SK-N-SH (cell line): ENCODE results near the gene COL4A4. TPM values are rescaled to one million over a fixed set of nuclear protein-coding genes. Genes with fewer than 3 reads are reported as not detected.

Source experiments
- CTCF ChIA-PET: fragments of 300-600, 350-600 bp; formaldehyde crosslinking; extraction: SDS; loops from one replicate; lab custom pipeline; 2021; lab: Yijun Ruan, JAX
- POLR2A ChIA-PET: fragments of 350-600 bp; sonication (Branson Sonifier 250); formaldehyde crosslinking; extraction: SDS; loops from one replicate; lab custom pipeline; 2020; ENCODE audit warnings: antibody characterized with exemption, inconsistent platforms; lab: Yijun Ruan, JAX
- DNase-seq: peaks from one replicate; pipeline ENCODE4 v3.0.0; 2012
- H2AFZ ChIP-seq: fragments of 200-600 bp; sonication (generic); 2 replicates; pipeline ENCODE4 v1.8.1; 2016; ENCODE audit warnings: antibody characterized with exemption, mild to moderate bottlenecking, low read depth
- H3F3A ChIP-seq: fragments of 200-600 bp; sonication (generic); replicated peaks from 2 replicates; pipeline ENCODE3; 2016; ENCODE audit warnings: antibody characterized with exemption, mild to moderate bottlenecking; ENCODE audit not compliant: insufficient read depth
- H3K27ac ChIP-seq, 2 experiments: fragments of 200-500 bp in 1 of 2; fragments of 200-600 bp in 1 of 2; sonication (Bioruptor generic) in 1 of 2; sonication (generic), shearing (Covaris generic) in 1 of 2; 2 replicates each; pipeline versions ENCODE4 v1.5.1 to v1.6.1; 2014 to 2016; ENCODE audit warnings: low read depth in 2 of 2, inconsistent platforms in 1 of 2, low read length in 1 of 2, mild to moderate bottlenecking in 1 of 2, mixed read lengths in 1 of 2
- H3K27me3 ChIP-seq: fragments of 200-600 bp; sonication (generic), shearing (Covaris generic); 2 replicates; pipeline ENCODE4 v1.6.1; 2016; ENCODE audit warnings: mixed run types; ENCODE audit not compliant: insufficient read depth
- H3K36me3 ChIP-seq, 2 experiments: fragments of 200-500 bp in 1 of 2; fragments of 200-600 bp in 1 of 2; sonication (Bioruptor generic) in 1 of 2; sonication (generic) in 1 of 2; replicated peaks in 1 of 2; 2 replicates each; pipeline versions ENCODE3 to v1.5.1; 2014 to 2016; ENCODE audit warnings: low read length in 1 of 2, mild to moderate bottlenecking in 1 of 2; ENCODE audit not compliant: insufficient read depth in 2 of 2, control insufficient read depth in 1 of 2
- H3K4me1 ChIP-seq, 2 experiments: fragments of 200-500 bp in 1 of 2; fragments of 200-600 bp in 1 of 2; sonication (Bioruptor generic) in 1 of 2; sonication (generic), shearing (Covaris generic) in 1 of 2; 2 replicates each; pipeline versions ENCODE4 v1.5.1 to v1.6.1; 2014 to 2016; ENCODE audit warnings: low read depth in 1 of 2, low read length in 1 of 2, mixed run types in 1 of 2; ENCODE audit not compliant: insufficient read depth in 2 of 2, control insufficient read depth in 1 of 2
- H3K4me2 ChIP-seq: fragments of 200-600 bp; sonication (generic), shearing (Covaris generic); 2 replicates; pipeline ENCODE4 v1.6.1; 2017; ENCODE audit warnings: mixed run types
- H3K4me3 ChIP-seq, 2 experiments: fragments of 200-500 bp in 1 of 2; fragments of 200-600 bp in 1 of 2; sonication (Bioruptor generic) in 1 of 2; sonication (generic), shearing (Covaris generic) in 1 of 2; 2 replicates each; pipeline versions ENCODE4 v1.5.1 to v1.8.1; 2014 to 2016; ENCODE audit warnings: low read depth in 2 of 2, inconsistent platforms in 1 of 2, low read length in 1 of 2, mild to moderate bottlenecking in 1 of 2, mixed read lengths in 1 of 2, moderate library complexity in 1 of 2
- H3K79me2 ChIP-seq: fragments of 200-600 bp; sonication (generic); 2 replicates; pipeline ENCODE4 v1.8.1; 2017; ENCODE audit warnings: mild to moderate bottlenecking; ENCODE audit not compliant: insufficient read depth
- H3K9ac ChIP-seq: fragments of 200-600 bp; sonication (generic); 2 replicates; pipeline ENCODE4 v1.6.1; 2017; ENCODE audit warnings: mixed run types
- H3K9me2 ChIP-seq: fragments of 200-600 bp; sonication (generic); 2 replicates; pipeline ENCODE4 v1.6.1; 2017; ENCODE audit warnings: mixed run types
- H3K9me3 ChIP-seq: fragments of 200-600 bp; sonication (generic); 2 replicates; pipeline ENCODE4 v1.6.1; 2017; ENCODE audit warnings: mixed run types, mild to moderate bottlenecking, moderate library complexity
- H4K20me1 ChIP-seq: fragments of 200-600 bp; sonication (generic); 2 replicates; pipeline ENCODE4 v1.6.1; 2017; ENCODE audit warnings: mild to moderate bottlenecking, mixed run types; ENCODE audit not compliant: insufficient read depth
- CHD2 ChIP-seq: fragments of 150-350 bp; IDR thresholded peaks from 2 replicates; pipeline ENCODE4 v1.6.1; 2018; ENCODE audit warnings: low read length; ENCODE audit not compliant: partially characterized antibody
- ELF1 ChIP-seq: IDR thresholded peaks from 2 replicates; pipeline ENCODE4 v1.4.0; 2012
- EP300 ChIP-seq, 2 experiments: IDR thresholded peaks; 2 replicates each; pipeline versions ENCODE4 v1.4.0 to v1.6.1; 2012; ENCODE audit warnings: borderline replicate concordance in 1 of 2, low read depth in 1 of 2, low read length in 1 of 2
- EZH2phosphoT487 ChIP-seq: fragments of 200-600 bp; sonication (generic); IDR thresholded peaks from 2 replicates; pipeline ENCODE4 v1.6.1; 2017; ENCODE audit warnings: low read depth, mixed run types, mild to moderate bottlenecking, antibody characterized with exemption, moderate library complexity, borderline replicate concordance
- GABPA ChIP-seq: IDR thresholded peaks from 2 replicates; pipeline ENCODE4 v1.4.0; 2012; ENCODE audit warnings: low read depth, mild to moderate bottlenecking
- GATA2 ChIP-seq: sonication (generic); formaldehyde crosslinking; IDR thresholded peaks from 2 replicates; pipeline ENCODE4 v1.5.0; 2020; ENCODE audit warnings: mild to moderate bottlenecking, missing genetic modification reagents
- IRF3 ChIP-seq: fragments of 150-350 bp; IDR thresholded peaks from 2 replicates; pipeline ENCODE4 v1.6.1; 2016; ENCODE audit warnings: mild to moderate bottlenecking, low read depth, low read length
- JUND ChIP-seq: IDR thresholded peaks from 2 replicates; pipeline ENCODE4 v1.4.0; 2012
- MXI1 ChIP-seq: IDR thresholded peaks from 2 replicates; pipeline ENCODE4 v1.6.1; 2012; ENCODE audit warnings: mild to moderate bottlenecking, low read depth, low read length, improper control_type of control experiment
- NFIC ChIP-seq: IDR thresholded peaks from 2 replicates; pipeline ENCODE4 v1.4.0; 2012; ENCODE audit warnings: borderline replicate concordance
- RCOR1 ChIP-seq: fragments of 150-350 bp; IDR thresholded peaks from 2 replicates; pipeline ENCODE4 v1.6.1; 2017; ENCODE audit warnings: antibody characterized with exemption, low read length
- REST ChIP-seq: IDR thresholded peaks from 2 replicates; pipeline ENCODE4 v1.6.1; 2012; ENCODE audit warnings: mild to moderate bottlenecking, low read depth, low read length, moderate library complexity
- SIN3A ChIP-seq: IDR thresholded peaks from 2 replicates; pipeline ENCODE4 v1.6.1; 2012; ENCODE audit warnings: low read depth, mild to moderate bottlenecking, low read length, moderate library complexity, borderline replicate concordance
- TCF12 ChIP-seq: IDR thresholded peaks from 2 replicates; pipeline ENCODE4 v1.4.0; 2012
- YY1 ChIP-seq: IDR thresholded peaks from 2 replicates; pipeline ENCODE4 v1.4.0; 2012; ENCODE audit warnings: low read depth, mild to moderate bottlenecking
- ZBTB33 ChIP-seq: IDR thresholded peaks from 2 replicates; pipeline ENCODE4 v1.4.0; 2012; ENCODE audit warnings: low read depth, borderline replicate concordance
- WGBS: methylation state at CpG from one replicate; pipeline ENCODE4 v1.1.6; 2017; ENCODE audit warnings: low lambda C conversion rate; 5-methylcytosine and 5-hydroxymethylcytosine counted together
- polyA plus RNA-seq, 3 experiments: library from polyadenylated mRNA; depleted of rRNA; stranded (reverse); fragments of >200 nt; gene quantifications; 2 replicates each; pipeline ENCODE4 v1.2.3, GENCODE V29; 2012
- TF ChIP-seq, protein P1 (sequence below): fragments of 150-350 bp; IDR thresholded peaks from 2 replicates; pipeline ENCODE4 v1.6.1; 2017; ENCODE audit warnings: antibody characterized with exemption, low read length, low read depth, borderline replicate concordance

The COL4A4 gene
- polyA plus RNA-seq, 1 of the 3 experiments (the other 2 are of a cell fraction): not detected

DNA sequence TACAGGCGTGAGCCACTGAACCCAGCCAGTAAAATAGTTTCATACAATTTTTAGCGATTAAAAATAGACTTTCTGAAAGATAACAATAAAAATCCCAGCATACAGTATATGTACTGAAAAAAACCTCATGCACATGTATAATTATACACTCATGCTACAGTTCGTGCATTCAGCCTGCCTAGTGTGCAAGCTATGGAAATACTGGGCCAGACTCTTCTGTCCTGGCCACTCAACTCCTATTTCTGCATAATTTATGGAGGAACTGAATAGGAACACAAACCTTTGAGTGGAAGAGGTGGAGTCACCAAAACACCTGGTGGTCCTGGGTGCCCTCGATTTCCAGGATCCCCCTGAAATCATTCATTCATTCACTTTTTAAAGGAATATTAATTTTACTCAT, 64.7 kb downstream of the COL4A4 start:
- CTCF ChIA-PET: no interaction called here
- no peaks in the 10 kb centered on the region; the same call in 1 of the 2 replicates for H3K27me3 ChIP-seq

DNA sequence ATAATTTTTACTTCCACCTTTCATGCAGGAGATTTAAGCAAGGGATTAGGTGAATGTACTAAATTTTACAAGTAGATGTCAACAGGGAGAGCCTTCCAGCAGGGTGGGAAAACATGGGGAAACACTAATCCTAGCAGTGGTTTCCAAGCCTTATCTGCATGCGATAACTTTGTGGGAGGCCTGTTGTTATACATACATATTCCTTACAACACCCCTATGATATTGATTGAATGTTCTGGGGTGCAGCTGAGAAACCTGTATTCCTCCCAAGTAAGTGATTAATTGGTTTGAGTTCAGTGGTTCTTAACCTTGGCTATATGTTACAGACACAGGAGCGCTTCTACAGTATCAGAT, 65.9 kb downstream of the COL4A4 start:
- H3K9me2 ChIP-seq: no peaks in the 10 kb centered on the region
- H2AFZ ChIP-seq: no peak overlapping the region
- POLR2A ChIA-PET: no interaction called here
- no peaks in the 10 kb centered on the region for H3K9me3 ChIP-seq
- 69% methylated on average over 2 of the region's 2 CpGs for WGBS
- CTCF ChIA-PET: interaction anchor here (3.2 to 5.3 kb wide), 2 partner anchors 9 to 65 kb away, joined by 17 to 27 read pairs; no protein-coding TSS in a partner anchor
- H3K27me3 ChIP-seq: no peaks in the 10 kb centered on the region; the same call in 1 of the 2 replicates
- no peaks in the 10 kb centered on the region for H4K20me1 ChIP-seq
- no peaks in the 10 kb centered on the region for H3K79me2 ChIP-seq
- DNase-seq: no peak
- no peaks in the 10 kb centered on the region for H3F3A ChIP-seq
- no peak overlapping the region for H3K4me2 ChIP-seq
- no peak overlapping the region for H3K27ac ChIP-seq
- H3K9ac ChIP-seq: no peak overlapping the region
- no peak overlapping the region for H3K4me3 ChIP-seq
- no peaks in the 10 kb centered on the region for H3K36me3 ChIP-seq
- peaks cover 0 to 5% of the 10 kb centered on the region in 2 experiments; a peak in 2 of 4 replicates for H3K4me1 ChIP-seq
- no peak for TF ChIP-seq EP300 (IDR thresholded peaks at IDR 0.05; ENCODE audit: borderline replicate concordance in 1 of 2, low read depth in 1 of 2, low read length in 1 of 2)
- TF ChIP-seq TCF12: no peak
- TF ChIP-seq IRF3: no peak
- TF ChIP-seq GABPA: no peak
- no peak for TF ChIP-seq MXI1
- TF ChIP-seq, protein P1, sequence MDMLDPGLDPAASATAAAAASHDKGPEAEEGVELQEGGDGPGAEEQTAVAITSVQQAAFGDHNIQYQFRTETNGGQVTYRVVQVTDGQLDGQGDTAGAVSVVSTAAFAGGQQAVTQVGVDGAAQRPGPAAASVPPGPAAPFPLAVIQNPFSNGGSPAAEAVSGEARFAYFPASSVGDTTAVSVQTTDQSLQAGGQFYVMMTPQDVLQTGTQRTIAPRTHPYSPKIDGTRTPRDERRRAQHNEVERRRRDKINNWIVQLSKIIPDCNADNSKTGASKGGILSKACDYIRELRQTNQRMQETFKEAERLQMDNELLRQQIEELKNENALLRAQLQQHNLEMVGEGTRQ: no peak
- TF ChIP-seq YY1: no peak
- TF ChIP-seq CHD2: no peak
- TF ChIP-seq ZBTB33: no peak
- TF ChIP-seq EZH2phosphoT487: no peak
- TF ChIP-seq ELF1: no peak
- no peak for TF ChIP-seq RCOR1
- no peak for TF ChIP-seq NFIC
- no peak for TF ChIP-seq SIN3A
- TF ChIP-seq REST: no peak

More for the DNA sequence above, 64.7 kb downstream of the COL4A4 start:
- DNase-seq: no peak
- H3K27ac ChIP-seq: no peak overlapping the region
- H3K4me2 ChIP-seq: no peak overlapping the region
- H3K79me2 ChIP-seq: no peaks in the 10 kb centered on the region
- peaks cover 0 to 5% of the 10 kb centered on the region in 2 experiments; a peak in 2 of 4 replicates for H3K4me1 ChIP-seq
- H2AFZ ChIP-seq: no peak overlapping the region
- TF ChIP-seq JUND: no peak
- no peak for TF ChIP-seq IRF3
- no peak for TF ChIP-seq GATA2 (CRISPR knock-in tag)
- H3F3A ChIP-seq: no peaks in the 10 kb centered on the region
- no peak overlapping the region for H3K4me3 ChIP-seq
- POLR2A ChIA-PET: no interaction called here
- no peak overlapping the region for H3K9ac ChIP-seq
- WGBS: 37% methylated on average over 4 of the region's 4 CpGs
- H4K20me1 ChIP-seq: no peaks in the 10 kb centered on the region
- H3K36me3 ChIP-seq: no peaks in the 10 kb centered on the region
- H3K9me3 ChIP-seq: no peaks in the 10 kb centered on the region
- H3K9me2 ChIP-seq: no peaks in the 10 kb centered on the region
